HEK293T (cell line): Measurements from ENCODE around the gene GNPDA1.

ENCODE experiments used
- ELF4 ChIP-seq: fragments of 450-650 bp; IDR thresholded peaks from 2 replicates; pipeline ENCODE4 v1.6.1; 2017; ENCODE audit warnings: antibody characterized with exemption
- FOXA1 ChIP-seq: fragments of 450-650 bp; IDR thresholded peaks from 2 replicates; pipeline ENCODE4 v1.6.1; 2016; ENCODE audit warnings: mild to moderate bottlenecking
- FOXK2 ChIP-seq: fragments of 450-650 bp; IDR thresholded peaks from 2 replicates; pipeline ENCODE4 v1.6.1; 2016; ENCODE audit warnings: mild to moderate bottlenecking
- FOXM1 ChIP-seq: fragments of 450-650 bp; IDR thresholded peaks from 2 replicates; pipeline ENCODE4 v1.6.1; 2017; ENCODE audit warnings: mild to moderate bottlenecking, borderline replicate concordance
- HDGF ChIP-seq: fragments of 450-650 bp; IDR thresholded peaks from 2 replicates; pipeline ENCODE4 v1.6.1; 2017; ENCODE audit warnings: antibody characterized with exemption, borderline replicate concordance
- L3MBTL2 ChIP-seq: fragments of 450-650 bp; conservative IDR thresholded peaks from 2 replicates; pipeline ENCODE4 v1.6.1; 2016; ENCODE audit warnings: mild to moderate bottlenecking
- LEF1 ChIP-seq: fragments of 450-650 bp; IDR thresholded peaks from 2 replicates; pipeline ENCODE4 v1.6.1; 2017; ENCODE audit warnings: mild to moderate bottlenecking, borderline replicate concordance
- NFRKB ChIP-seq: fragments of 450-650 bp; IDR thresholded peaks from 2 replicates; pipeline ENCODE4 v1.6.1; 2016; ENCODE audit warnings: mild to moderate bottlenecking, moderate library complexity
- SP1 ChIP-seq: fragments of 450-650 bp; IDR thresholded peaks from 2 replicates; pipeline ENCODE4 v1.6.1; 2017
- SUZ12 ChIP-seq: fragments of 450-650 bp; IDR thresholded peaks from 2 replicates; pipeline ENCODE4 v1.6.1; 2016; ENCODE audit warnings: mild to moderate bottlenecking
- TARDBP ChIP-seq: fragments of 450-650 bp; IDR thresholded peaks from 2 replicates; pipeline ENCODE4 v1.6.1; 2016
- ZNF384 ChIP-seq: fragments of 450-650 bp; IDR thresholded peaks from 2 replicates; pipeline ENCODE4 v1.6.1; 2016
- TF ChIP-seq, protein P1 (sequence below): fragments of 450-650 bp; IDR thresholded peaks from 2 replicates; pipeline ENCODE4 v1.6.1; 2016

DNA sequence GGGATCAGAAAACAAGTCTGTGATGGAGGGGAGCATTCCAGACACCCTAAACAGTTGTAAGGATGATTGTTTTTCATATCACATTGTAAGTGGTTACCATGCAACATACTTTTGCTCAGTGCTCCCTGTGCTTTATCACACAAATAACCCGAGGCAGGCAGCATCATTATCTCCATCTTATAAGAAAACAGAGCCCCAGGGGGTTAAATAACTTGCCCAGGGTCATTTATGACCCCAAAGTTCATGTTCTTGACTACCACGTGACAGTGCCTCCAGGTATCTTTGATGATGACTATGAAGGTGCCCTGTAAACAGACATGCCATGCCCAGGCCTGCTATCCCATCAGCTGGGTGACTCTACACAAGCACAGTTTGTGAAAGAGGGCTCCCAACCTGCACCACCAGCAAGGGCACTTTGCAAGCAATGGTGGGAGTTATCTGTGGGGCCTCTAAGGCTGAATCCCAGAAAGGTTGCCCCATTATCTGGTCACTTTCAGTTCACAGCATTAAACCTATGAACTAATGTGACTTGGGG, 9.5 kb downstream of the GNPDA1 start:
- no peak for TF ChIP-seq FOXA1
- TF ChIP-seq SP1 = no peak
- no peak for TF ChIP-seq TARDBP
- TF ChIP-seq, protein P1, sequence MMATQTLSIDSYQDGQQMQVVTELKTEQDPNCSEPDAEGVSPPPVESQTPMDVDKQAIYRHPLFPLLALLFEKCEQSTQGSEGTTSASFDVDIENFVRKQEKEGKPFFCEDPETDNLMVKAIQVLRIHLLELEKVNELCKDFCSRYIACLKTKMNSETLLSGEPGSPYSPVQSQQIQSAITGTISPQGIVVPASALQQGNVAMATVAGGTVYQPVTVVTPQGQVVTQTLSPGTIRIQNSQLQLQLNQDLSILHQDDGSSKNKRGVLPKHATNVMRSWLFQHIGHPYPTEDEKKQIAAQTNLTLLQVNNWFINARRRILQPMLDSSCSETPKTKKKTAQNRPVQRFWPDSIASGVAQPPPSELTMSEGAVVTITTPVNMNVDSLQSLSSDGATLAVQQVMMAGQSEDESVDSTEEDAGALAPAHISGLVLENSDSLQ = no peak
- TF ChIP-seq SUZ12 = no peak
- no peak for TF ChIP-seq LEF1
- TF ChIP-seq FOXK2 = no peak
- no peak for TF ChIP-seq HDGF
- TF ChIP-seq ELF4 = no peak
- no peak for TF ChIP-seq NFRKB
- no peak for TF ChIP-seq FOXM1
- no peak for TF ChIP-seq L3MBTL2
- TF ChIP-seq ZNF384 = no peak
